Fibroblast of mammary gland (primary cell): ENCODE data around the gene TPSB2.

ENCODE experiments used
- DNase-seq: peaks from one replicate; pipeline ENCODE4 v3.0.0-alpha.2; 2010; ENCODE audit warnings: low read depth
- H3K4me3 ChIP-seq: 2 replicates; pipeline ENCODE4 v1.5.1; 2011; ENCODE audit warnings: low read depth, mild to moderate bottlenecking, low read length, moderate library complexity; ENCODE audit not compliant: control insufficient read depth
- TF ChIP-seq, protein P1 (sequence below): conservative IDR thresholded peaks from 2 replicates; pipeline ENCODE4 v1.5.1; 2011; ENCODE audit warnings: low read depth, low read length, inconsistent platforms; ENCODE audit not compliant: control insufficient read depth, insufficient read depth

TPSB2 gene

DNA sequence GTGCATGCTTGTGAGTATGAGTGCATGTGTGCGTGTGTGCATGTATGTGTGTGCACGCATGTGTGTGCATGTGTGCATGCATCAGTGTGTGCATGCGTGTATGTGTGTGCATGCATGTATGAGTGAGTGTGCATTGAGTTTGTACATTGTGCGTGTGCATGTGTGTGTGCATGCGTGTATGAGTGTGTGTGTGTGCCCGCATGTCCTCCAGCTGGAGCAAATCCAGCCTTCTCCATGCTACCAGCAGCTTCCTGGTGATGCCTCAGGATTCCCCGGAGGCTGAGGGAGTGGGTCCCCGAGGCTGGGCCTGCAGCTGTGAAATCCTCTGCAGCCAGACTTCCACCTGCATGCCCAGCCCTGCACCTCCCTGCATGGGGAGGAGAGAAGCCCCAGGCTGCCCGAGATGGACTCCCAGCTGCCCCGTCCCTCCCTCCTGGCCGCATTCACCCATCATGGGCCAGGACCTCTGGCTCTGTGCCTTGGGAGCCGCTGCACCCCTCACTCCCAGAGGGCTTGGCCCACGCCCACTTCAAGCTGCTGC, 35.2 kb upstream of the TPSB2 start:
- TF ChIP-seq, protein P1, sequence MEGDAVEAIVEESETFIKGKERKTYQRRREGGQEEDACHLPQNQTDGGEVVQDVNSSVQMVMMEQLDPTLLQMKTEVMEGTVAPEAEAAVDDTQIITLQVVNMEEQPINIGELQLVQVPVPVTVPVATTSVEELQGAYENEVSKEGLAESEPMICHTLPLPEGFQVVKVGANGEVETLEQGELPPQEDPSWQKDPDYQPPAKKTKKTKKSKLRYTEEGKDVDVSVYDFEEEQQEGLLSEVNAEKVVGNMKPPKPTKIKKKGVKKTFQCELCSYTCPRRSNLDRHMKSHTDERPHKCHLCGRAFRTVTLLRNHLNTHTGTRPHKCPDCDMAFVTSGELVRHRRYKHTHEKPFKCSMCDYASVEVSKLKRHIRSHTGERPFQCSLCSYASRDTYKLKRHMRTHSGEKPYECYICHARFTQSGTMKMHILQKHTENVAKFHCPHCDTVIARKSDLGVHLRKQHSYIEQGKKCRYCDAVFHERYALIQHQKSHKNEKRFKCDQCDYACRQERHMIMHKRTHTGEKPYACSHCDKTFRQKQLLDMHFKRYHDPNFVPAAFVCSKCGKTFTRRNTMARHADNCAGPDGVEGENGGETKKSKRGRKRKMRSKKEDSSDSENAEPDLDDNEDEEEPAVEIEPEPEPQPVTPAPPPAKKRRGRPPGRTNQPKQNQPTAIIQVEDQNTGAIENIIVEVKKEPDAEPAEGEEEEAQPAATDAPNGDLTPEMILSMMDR = no peak
- DNase-seq = no peak
- H3K4me3 ChIP-seq = no peak overlapping the region

DNA sequence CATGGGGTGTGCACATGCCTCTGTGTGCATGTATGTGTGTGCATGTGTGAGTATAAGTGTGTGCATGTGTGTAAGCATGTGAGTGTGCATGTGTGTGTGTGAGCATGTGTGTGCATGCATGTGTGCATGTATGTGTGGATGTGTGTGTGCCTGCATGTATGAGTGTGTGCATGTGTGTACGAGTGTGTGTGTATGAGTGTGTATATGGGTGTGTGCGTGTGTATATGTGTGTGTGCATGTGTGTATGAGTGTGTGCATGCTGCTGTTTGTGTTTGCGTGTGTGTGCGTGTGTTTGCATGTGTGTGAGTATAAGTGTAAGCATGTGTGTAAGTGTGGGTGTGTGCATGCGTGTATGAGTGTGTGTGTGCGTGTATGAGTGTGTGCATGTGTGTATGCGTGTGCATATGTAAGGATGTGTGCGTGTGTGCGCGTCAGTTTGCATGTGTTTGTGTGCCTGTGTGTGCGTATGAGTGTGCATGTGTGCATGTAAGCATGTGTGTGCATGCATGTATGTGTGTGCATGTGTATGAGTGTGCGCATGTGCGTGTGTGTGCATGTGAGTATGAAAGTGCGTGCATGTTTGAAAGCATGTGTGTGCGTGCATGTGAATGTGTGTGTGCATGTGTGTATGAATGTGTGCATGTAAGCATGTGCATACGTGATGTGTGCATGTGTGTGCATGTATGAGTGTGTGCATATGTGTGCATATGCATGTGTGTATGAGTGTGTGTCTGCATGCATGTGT, 34.5 kb upstream of the TPSB2 start:
- H3K4me3 ChIP-seq = no peak overlapping the region
- no peak for DNase-seq
- TF ChIP-seq, protein P1 = no peak

DNA sequence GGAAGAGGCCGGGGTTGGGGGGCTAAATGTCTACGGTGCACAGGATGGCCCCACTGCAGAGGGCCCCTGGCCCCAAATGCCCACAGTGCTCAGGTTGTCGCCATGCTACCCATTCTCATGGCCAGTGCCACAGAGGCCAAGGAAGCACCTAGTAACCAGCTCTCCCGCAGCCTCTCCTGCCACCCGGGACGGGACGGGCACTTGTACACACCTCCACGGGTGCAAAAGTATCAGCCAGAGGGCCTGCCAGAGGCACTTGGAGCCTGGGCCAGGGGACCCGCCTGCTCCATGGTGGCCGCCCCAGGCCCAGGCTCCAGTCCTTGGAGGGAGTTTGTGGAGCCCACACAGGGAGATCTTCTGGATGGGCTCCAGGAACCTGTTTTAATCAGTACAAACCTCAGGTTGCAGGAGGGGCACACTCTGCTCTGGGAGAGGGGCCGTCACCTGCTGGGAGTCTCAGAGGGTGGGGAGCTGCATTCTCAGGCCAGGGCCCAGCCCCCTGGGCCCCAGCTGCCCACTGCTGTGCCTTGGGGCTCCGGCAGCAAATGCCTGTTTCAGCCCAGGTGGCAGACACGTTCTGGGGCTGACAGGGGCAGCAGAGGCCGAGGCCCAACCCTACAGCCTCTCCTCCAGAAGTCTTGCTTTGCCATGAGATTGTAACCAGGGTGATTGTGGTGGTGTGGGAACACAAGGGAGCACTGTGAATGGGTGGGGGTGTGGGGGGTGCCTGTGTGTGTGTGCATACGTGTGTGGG, 33.8 kb upstream of the TPSB2 start:
- TF ChIP-seq, protein P1 = no peak
- no peak overlapping the region for H3K4me3 ChIP-seq
- DNase-seq = no peak

DNA sequence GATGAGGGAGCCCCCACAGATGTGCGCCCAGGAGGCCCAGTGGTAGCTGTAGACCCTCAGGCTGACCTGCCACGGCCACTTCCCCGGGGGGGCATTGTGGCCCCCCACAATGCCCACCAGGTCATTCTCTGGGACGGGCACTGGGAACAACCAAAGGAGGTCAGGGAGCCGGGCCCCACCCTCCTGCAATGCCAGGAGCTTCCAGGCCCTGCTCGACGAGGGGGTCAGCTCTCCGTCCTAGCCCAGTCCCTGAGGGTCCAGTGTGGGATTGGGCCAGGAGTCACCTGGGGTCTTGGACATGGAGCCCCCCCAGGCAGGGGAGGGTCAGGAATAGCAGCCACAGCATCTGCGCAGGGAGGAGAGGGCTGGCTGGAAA, 32.9 kb upstream of the TPSB2 start:
- H3K4me3 ChIP-seq = no peak overlapping the region
- DNase-seq = no peak
- TF ChIP-seq, protein P1 = no peak

DNA sequence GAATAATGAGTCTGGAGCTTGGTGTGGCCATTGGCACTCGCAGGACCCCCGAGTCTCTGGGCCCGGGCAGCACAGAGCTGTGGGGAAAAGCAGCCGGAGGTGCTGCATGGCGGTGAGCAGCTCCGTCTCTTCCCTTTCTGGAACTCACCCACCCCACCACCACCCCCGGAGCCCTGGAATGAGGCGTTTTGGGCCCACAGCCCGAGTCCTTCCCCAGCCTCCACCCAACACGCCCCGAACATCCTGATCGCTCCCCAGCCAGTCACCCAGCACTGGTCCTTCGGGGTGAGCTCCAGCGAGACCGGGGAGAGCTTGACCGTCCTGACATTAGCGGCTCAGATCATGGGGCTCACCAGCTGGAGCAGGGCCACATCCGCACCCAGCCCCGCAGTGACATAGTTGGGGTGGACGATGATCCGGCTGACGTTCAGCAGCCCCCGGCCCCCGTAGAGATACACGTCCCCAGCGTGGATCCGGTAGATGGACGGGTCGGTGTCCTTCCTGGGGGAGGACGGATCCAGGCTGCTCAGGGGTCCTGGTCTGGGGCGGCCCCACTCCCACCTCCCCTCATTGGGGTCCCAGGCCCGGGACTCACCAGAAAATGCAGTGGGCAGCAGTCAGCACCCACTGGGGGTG, 32.3 kb upstream of the TPSB2 start:
- no peak for DNase-seq
- TF ChIP-seq, protein P1 = no peak
- no peak overlapping the region for H3K4me3 ChIP-seq

DNA sequence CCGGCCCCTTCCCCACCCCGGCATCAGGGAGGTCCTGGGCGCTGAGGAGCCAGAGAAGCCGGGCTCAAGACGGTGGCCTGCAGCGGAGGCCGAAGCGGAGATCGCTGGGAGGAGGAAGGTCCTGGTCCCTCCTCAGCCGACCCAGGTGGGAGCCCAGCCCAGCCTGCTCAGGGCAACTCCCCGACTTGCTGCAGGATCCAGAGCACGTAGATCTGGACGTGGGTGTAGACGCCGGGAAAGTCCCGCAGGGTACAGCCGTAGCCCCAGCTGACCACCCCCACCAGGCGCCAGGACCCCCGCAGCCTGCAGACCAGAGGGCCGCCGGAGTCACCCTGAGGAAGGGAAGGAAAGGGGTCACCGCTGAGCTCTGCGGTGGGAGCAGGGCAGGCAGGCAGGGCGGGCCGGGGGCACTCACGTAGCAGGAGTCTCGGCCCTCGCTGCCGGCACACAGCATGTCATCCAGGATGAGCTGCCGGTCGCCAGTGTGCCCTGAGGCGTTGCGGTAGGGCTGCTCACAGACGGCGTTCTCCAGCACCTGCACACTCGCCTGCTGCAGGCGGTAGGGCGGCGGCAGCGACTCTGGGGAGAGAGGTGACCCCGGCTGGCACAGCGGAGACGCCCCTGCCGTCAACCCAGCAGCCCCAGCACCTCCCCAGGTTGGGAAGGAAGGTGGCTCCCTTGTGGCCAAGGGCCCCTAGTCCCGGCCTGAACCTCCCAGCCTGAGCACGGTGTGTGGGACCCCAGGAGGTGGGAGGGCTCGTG, 31.3 kb upstream of the TPSB2 start:
- H3K4me3 ChIP-seq = no peak overlapping the region
- DNase-seq = no peak
- TF ChIP-seq, protein P1 = no peak
